GM23338 (cell line): Measurements from ENCODE around the gene BTN3A1.

Experiments used
- CREB1 ChIP-seq: fragments of 250-450 bp; sonication (Bioruptor Pico); IDR thresholded peaks from 2 replicates; pipeline ENCODE4 v1.5.0; 2020; ENCODE audit warnings: low read depth, mild to moderate bottlenecking, moderate library complexity
- EZH2 ChIP-seq: fragments of 200-600 bp; sonication (generic); IDR thresholded peaks from one replicate; pipeline ENCODE4 v1.8.0; 2017; ENCODE audit warnings: antibody characterized with exemption, mild to moderate bottlenecking, low read depth; ENCODE audit not compliant: unreplicated experiment
- JUNB ChIP-seq: IDR thresholded peaks from one replicate; pipeline ENCODE4 v1.6.1; 2016; ENCODE audit warnings: antibody characterized with exemption; ENCODE audit not compliant: unreplicated experiment
- REST ChIP-seq: IDR thresholded peaks from one replicate; pipeline ENCODE4 v1.6.1; 2018; ENCODE audit warnings: antibody characterized with exemption; ENCODE audit not compliant: unreplicated experiment
- STAT1 ChIP-seq: IDR thresholded peaks from one replicate; pipeline ENCODE4 v1.6.1; 2016; ENCODE audit warnings: antibody characterized with exemption; ENCODE audit not compliant: unreplicated experiment
- TF ChIP-seq, protein P1 (sequence below), 2 experiments: fragments of 200-600 bp in 1 of 2; sonication (generic) in 1 of 2; conservative IDR thresholded peaks; 2 replicates each; pipeline versions ENCODE4 v1.5.1 to v1.6.1; 2016 to 2017; ENCODE audit warnings: antibody characterized with exemption in 2 of 2, low read depth in 2 of 2, mild to moderate bottlenecking in 2 of 2, moderate library complexity in 1 of 2

DNA sequence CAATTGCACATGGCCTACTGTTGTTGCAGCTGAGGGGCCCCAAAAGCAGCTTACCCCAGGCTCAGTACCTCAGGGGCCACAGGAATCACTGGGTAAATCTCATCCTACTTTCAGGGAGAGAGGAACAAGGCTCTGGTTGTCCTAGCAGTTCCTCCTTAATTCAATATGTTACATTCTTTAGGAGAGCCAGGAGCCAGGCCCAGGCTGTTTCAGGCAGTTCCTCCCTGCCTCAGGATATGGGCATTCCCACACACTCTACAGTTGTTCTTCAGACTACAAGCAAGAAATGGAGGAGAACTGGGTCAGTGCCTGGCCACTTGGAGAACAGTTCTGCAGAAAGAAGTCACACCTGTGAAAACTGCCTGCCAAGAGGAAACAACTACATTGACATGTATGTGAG is 46.7 kb upstream of the BTN3A1 start:
- TF ChIP-seq, protein P1, sequence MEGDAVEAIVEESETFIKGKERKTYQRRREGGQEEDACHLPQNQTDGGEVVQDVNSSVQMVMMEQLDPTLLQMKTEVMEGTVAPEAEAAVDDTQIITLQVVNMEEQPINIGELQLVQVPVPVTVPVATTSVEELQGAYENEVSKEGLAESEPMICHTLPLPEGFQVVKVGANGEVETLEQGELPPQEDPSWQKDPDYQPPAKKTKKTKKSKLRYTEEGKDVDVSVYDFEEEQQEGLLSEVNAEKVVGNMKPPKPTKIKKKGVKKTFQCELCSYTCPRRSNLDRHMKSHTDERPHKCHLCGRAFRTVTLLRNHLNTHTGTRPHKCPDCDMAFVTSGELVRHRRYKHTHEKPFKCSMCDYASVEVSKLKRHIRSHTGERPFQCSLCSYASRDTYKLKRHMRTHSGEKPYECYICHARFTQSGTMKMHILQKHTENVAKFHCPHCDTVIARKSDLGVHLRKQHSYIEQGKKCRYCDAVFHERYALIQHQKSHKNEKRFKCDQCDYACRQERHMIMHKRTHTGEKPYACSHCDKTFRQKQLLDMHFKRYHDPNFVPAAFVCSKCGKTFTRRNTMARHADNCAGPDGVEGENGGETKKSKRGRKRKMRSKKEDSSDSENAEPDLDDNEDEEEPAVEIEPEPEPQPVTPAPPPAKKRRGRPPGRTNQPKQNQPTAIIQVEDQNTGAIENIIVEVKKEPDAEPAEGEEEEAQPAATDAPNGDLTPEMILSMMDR (conservative IDR thresholded peaks at IDR 0.05; ENCODE audit: low read depth in 2 of 2) = no peak
- TF ChIP-seq REST (no peak), JUNB (no peak), EZH2 (no peak), STAT1 (no peak), CREB1 (CRISPR knock-in tag) (no peak)
